IPS DF 19.7 (cell line): ENCODE data around the gene COG1.

Experiments used
- DNase-seq: peaks from one replicate; pipeline ENCODE4 v3.0.0-alpha.2; 2013; ENCODE audit warnings: low read depth, low spot score

Gene COG1

DNA sequence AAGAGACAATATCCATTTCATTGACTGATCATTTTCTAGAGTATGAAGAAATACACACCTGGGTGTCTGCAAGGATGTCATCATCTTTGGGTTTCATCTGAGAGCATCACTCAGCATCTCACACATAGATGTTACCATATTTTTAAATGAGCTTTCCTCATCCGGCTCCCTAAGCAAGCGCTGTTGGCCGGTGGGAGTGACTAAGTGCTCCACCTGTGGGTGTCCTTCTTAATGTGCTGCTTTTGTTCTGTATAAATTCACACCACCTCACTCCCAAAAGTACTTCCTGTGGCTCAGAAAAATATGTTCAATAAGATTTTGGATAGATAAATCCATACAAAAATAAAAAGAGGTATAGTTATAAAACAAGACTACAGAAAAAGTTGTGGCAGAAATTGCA, 20.6 kb upstream of the COG1 start:
- no peak for DNase-seq

DNA sequence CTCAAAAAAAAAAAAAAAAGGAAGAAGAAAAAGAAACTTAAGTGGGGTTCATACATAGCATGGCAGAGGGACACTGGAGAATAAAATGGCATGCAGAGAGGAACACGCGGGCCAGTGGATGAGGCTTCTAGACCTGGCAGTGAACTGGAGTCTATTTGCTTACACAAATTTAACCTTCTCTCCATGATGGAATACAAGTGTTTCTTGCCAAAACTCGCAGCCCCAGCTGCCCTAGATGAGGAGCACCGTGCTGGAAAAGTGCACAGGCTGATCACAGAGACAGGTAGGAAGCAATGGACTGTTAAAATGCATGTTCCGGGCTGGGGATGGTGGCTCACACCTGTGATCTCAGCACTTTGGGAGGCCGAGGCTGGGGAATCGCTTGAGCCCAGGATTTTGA, 18.7 kb upstream of the COG1 start:
- DNase-seq: no peak

DNA sequence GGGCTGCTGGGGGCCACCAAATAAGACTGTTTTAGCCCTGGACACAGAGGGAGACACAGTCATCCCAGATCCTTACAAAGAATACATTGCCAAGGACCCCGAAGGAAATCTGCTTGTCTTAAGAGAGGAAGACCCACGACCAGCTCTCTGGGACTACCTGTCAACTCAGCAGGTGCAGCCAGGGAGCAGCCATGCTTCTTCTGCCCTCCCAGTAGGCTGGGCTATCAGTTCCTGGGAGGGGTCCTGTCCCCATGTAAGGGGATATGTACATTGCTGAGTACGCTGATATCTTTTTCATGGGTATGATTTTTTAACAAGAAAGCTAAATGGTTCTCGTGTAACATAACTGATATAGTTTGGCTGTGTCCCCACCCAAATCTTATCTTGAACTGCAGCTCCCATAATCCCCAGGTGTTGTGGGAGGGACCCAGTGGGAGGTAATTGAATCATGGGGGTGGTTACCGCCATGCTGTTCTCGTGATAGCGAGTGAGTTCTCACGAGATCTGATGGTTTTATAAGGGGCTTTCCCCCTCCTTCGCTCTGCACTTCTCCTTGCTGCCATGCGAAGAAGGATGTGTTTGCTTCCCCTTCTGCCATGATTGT, 16.8 kb upstream of the COG1 start:
- DNase-seq: no peak

- no peak for DNase-seq
Observed at GRCh38 chr17:73179387-73179786, 13.5 kb upstream of the COG1 start.

GRCh38 chr17:73179878-73180277, 13.0 kb upstream of the COG1 start:
- no peak for DNase-seq

- no peak for DNase-seq
Observed at GRCh38 chr17:73182616-73183310, 10.1 kb upstream of the COG1 start.

DNA sequence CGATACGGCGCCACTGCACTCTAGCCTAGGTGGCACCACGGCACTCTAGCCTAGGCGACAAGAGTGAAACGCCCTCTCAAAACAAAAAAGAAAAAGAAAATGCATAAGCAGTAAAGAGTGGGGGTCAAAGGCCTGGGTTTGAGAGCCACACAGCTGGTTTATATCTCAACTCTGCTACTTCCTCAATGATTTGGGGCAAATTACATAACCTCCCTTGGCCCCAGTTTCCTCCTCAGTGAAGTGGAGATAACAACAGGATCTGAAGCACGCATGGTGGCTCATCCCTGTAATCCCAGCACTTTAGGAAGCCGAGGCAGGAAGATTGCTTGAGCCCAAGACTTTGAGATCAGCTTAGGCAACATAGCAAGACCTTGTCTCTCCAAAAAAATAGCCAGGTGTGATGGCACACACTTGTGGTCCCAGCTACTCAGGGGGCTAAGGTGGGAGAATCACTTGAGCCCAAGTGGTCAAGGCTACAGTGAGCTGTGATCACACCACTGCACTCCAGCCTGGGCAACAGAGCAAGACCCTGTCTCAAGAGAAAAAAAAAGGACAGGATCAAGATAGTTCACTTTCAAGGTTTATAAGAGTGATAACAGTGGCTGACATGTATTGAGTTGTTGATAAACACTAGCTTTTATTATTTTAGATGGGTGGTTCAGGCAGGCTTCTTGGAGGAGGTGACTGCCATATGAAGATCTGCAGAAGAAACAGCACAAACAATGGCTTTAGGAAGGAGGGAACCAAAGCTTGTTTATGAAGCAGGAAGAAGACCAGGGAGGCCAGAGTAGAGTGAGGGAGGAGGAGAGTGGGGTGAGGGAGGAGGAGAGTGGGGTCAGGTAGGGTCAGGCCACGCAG, 8.5 kb upstream of the COG1 start:
- no peak for DNase-seq

DNA sequence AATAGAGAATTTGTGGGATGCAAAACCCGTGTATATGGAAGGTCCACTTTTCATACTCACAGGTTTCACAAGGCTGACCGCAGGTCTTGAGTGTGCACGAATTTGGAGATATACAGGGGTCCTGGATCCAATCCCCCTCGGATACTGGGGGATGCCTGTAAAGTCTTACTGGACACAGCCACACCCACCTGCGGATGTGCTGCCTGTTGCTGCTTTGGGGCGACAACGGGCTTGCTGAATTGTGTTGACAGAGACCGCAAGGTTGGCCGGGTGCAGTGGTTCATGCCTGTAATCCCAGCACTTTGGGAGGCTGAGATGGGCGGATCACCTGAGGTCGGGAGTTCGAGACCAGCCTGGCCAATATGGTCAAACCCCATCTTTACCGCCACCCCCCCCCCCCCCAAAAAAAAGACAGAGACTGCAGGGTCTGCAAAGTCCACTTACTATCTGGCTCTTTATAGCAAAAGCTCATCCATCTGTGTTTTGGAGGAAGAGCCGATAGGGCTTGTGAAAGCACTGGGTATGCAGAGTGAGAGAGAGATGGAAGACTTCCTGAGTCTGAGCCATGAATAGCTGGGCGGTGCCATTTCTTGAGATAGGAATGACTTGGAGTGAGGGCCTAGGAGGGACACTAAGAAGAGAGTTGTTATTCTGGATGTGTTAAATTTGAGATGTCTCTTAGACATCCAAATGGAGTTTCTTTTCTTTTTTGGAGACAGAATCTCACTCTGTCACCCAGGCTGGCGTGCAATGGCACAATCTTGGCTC, 6.4 kb upstream of the COG1 start:
- no peak for DNase-seq

DNA sequence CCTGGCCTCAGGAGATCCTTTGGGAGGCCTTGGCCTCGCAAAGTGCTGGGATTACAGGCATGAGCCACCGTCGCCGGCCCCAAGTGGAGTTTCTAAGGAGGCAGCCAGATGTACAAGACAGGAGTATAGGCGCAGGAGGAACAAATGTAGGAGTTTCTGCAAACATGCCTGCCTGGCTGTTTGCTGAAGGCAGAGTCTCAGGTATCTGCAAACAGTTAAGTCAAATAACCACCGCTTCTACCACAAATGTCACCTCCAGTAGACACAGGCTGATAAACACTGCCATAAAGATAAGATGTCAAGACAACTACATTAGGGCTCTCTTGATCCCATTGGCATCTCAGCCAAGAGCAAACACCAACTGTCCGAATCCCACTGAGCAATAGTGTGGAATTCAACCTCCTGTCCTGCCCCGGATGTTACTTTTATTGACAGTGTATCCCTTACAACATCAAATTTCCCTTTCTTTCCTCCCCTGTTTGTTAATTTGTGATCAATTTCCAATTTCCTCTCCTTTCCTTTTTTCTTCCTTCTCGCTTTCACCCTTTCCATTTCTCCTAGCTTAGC, 5.6 kb upstream of the COG1 start:
- no peak for DNase-seq

DNA sequence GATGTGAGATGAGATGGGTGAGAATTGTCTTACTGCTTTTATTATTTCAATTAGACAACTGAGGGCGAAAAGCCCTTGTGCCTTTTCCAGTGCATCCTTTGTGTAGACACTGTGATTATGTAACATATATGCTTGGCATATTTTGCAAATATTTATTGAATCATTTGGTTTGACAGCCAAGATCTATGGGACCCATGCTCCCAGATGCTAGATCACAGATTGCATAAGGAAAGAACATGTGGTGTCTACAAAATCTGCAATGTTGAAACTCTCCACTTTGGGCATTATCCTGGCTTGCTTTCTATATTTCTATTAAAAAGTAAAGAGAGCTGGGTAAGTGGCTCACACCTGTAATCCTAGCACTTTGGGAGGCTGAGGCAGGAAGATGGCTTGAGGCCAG, 4.8 kb upstream of the COG1 start:
- no peak for DNase-seq

- no peak for DNase-seq
Observed at GRCh38 chr17:73189417-73190099, 3.3 kb upstream of the COG1 start.

- no peak for DNase-seq
Observed at GRCh38 chr17:73191443-73192205, 1.2 kb upstream of the COG1 start.

- DNase-seq: no peak
Observed at GRCh38 chr17:73192206-73192893, 505 bp upstream of the COG1 start.

DNA sequence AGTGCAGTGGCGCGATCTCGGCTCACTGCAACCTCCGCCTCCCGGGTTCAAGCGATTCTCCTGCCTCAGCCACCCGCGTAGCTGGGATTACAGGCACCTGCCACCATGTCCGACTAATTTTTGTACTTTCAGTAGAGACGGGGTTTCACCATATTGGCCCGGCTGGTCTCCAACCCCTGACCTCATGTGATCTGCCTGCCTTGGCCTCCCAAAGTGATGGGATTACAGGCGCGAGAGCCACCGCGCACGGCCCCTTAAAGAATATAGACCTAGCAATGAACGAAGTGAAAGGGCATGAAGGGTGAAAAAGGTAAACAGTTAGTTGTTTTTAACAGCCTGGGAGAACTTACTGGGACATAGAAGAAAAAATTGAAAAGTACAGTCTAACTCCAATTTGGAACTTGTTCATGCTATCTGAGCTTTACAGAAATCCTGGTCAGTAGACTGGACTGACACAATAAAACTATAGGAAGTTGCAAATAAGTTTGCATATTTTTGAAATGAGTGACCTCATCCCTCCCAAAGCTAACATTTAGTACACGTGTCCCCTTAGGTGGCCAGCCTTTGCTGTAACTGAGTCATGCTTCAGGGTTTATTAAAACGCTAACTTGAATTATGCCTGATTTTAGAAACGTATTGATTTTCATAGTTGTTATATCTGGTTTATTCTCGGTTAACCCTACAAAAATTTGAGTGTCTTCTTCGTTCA, 1.8 kb downstream of the COG1 start:
- DNase-seq: no peak

DNA sequence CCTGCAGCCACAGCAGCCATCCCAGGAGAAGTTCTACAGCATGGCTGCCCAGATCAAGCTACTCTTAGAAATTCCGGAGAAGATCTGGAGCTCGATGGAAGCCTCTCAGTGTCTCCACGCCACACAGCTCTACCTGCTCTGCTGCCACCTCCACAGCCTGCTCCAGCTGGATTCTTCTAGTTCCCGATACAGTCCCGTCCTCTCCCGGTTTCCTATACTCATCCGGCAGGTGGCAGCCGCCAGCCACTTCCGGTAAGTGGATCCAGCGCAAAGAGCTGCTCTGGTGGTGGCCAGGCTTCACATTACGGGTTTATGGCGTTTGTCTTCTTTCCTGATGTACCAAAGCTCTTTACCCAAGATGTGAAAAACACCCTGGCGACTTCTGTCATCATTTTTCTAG, 3.6 kb downstream of the COG1 start:
- no peak for DNase-seq

GRCh38 chr17:73197161-73197560, 4.3 kb downstream of the COG1 start:
- DNase-seq: no peak

- no peak for DNase-seq
Observed at GRCh38 chr17:73198201-73198929, 5.5 kb downstream of the COG1 start.

- no peak for DNase-seq
Observed at GRCh38 chr17:73198930-73199260, 6.0 kb downstream of the COG1 start.
